HepG2 (cell line): Measurements from ENCODE around the gene CALM1.

Experiments
- AHR ChIP-seq: IDR thresholded peaks from 2 replicates; pipeline ENCODE4 v1.6.1; 2018; ENCODE audit warnings: missing genetic modification reagents, missing compliant biosample characterization
- ARNT2 ChIP-seq: sonication (generic); formaldehyde crosslinking; IDR thresholded peaks from 2 replicates; pipeline ENCODE4 v1.8.0; 2022; ENCODE audit warnings: mild to moderate bottlenecking, low read depth, missing genetic modification reagents, moderate library complexity
- EHMT2 ChIP-seq: fragments of 200-600 bp; sonication (generic); IDR thresholded peaks from 2 replicates; pipeline ENCODE4 v1.7.0; 2017; ENCODE audit warnings: antibody characterized with exemption, low read depth, low read length, borderline replicate concordance
- KDM3A ChIP-seq: IDR thresholded peaks from 2 replicates; pipeline ENCODE4 v1.6.1; 2018; ENCODE audit warnings: low read depth, missing compliant biosample characterization
- MZF1 ChIP-seq: sonication (generic); formaldehyde crosslinking; IDR thresholded peaks from 2 replicates; pipeline ENCODE4 v1.8.1; 2023; ENCODE audit warnings: mild to moderate bottlenecking, missing genetic modification reagents, borderline replicate concordance
- NFE2L2 ChIP-seq: fragments of 150-350 bp; IDR thresholded peaks from 2 replicates; pipeline ENCODE4 v1.6.1; 2014; ENCODE audit warnings: low read length
- USF2 ChIP-seq, 2 experiments: sonication (generic) in 1 of 2; formaldehyde crosslinking in 1 of 2; IDR thresholded peaks; 2 replicates each; pipeline versions ENCODE4 v1.5.1 to v1.6.1; 2011 to 2020; ENCODE audit warnings: borderline replicate concordance in 1 of 2, low read depth in 1 of 2, low read length in 1 of 2, mild to moderate bottlenecking in 1 of 2, missing genetic modification reagents in 1 of 2, moderate library complexity in 1 of 2
- ZNF274 ChIP-seq: sonication (generic); formaldehyde crosslinking; IDR thresholded peaks from 2 replicates; pipeline ENCODE4 v1.5.1; 2020; ENCODE audit warnings: mild to moderate bottlenecking, missing genetic modification reagents
- TF ChIP-seq, protein P1 (sequence below): sonication (generic); formaldehyde crosslinking; IDR thresholded peaks from 2 replicates; pipeline ENCODE4 v1.5.0; 2020; ENCODE audit warnings: mild to moderate bottlenecking, missing genetic modification reagents, moderate library complexity
- TF ChIP-seq, protein P2 (sequence below), 2 experiments: IDR thresholded peaks; 2 replicates each; pipeline ENCODE4 v1.6.1; 2011 to 2012; ENCODE audit warnings: low read length in 2 of 2, borderline replicate concordance in 1 of 2, low read depth in 1 of 2, mild to moderate bottlenecking in 1 of 2, moderate library complexity in 1 of 2

DNA sequence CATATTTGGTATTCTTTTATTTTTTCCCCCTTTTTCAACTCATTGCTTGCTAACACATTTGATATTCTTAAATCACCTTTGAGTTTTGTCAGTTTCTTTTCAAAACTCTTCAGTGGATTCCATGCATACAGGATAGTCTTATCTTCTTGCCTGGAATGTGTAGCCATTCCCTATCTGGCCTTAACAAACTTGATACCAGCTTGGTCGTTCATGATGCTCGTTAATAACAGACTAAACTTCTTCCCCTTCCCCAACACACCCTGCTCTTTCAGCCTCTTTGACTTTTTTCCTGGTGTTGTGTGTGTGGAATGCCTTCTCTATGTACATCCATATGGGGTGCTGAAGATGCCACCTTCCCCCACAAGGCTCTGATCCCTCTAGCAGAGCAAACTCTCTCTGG, 17.7 kb upstream of the CALM1 start:
- TF ChIP-seq MZF1 (CRISPR knock-in tag): no peak
- TF ChIP-seq ARNT2 (CRISPR knock-in tag): no peak
- TF ChIP-seq NFE2L2: no peak
- TF ChIP-seq, protein P1, sequence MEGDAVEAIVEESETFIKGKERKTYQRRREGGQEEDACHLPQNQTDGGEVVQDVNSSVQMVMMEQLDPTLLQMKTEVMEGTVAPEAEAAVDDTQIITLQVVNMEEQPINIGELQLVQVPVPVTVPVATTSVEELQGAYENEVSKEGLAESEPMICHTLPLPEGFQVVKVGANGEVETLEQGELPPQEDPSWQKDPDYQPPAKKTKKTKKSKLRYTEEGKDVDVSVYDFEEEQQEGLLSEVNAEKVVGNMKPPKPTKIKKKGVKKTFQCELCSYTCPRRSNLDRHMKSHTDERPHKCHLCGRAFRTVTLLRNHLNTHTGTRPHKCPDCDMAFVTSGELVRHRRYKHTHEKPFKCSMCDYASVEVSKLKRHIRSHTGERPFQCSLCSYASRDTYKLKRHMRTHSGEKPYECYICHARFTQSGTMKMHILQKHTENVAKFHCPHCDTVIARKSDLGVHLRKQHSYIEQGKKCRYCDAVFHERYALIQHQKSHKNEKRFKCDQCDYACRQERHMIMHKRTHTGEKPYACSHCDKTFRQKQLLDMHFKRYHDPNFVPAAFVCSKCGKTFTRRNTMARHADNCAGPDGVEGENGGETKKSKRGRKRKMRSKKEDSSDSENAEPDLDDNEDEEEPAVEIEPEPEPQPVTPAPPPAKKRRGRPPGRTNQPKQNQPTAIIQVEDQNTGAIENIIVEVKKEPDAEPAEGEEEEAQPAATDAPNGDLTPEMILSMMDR (CRISPR knock-in tag): no peak
- no peak for TF ChIP-seq EHMT2
- TF ChIP-seq KDM3A: no peak
- TF ChIP-seq ZNF274 (CRISPR knock-in tag): no peak
- TF ChIP-seq USF2 (IDR thresholded peaks at IDR 0.05; ENCODE audit: low read depth, low read length): no peak
- no peak for TF ChIP-seq USF2 (CRISPR knock-in tag; IDR thresholded peaks at IDR 0.05; ENCODE audit: borderline replicate concordance)
- TF ChIP-seq, protein P2, sequence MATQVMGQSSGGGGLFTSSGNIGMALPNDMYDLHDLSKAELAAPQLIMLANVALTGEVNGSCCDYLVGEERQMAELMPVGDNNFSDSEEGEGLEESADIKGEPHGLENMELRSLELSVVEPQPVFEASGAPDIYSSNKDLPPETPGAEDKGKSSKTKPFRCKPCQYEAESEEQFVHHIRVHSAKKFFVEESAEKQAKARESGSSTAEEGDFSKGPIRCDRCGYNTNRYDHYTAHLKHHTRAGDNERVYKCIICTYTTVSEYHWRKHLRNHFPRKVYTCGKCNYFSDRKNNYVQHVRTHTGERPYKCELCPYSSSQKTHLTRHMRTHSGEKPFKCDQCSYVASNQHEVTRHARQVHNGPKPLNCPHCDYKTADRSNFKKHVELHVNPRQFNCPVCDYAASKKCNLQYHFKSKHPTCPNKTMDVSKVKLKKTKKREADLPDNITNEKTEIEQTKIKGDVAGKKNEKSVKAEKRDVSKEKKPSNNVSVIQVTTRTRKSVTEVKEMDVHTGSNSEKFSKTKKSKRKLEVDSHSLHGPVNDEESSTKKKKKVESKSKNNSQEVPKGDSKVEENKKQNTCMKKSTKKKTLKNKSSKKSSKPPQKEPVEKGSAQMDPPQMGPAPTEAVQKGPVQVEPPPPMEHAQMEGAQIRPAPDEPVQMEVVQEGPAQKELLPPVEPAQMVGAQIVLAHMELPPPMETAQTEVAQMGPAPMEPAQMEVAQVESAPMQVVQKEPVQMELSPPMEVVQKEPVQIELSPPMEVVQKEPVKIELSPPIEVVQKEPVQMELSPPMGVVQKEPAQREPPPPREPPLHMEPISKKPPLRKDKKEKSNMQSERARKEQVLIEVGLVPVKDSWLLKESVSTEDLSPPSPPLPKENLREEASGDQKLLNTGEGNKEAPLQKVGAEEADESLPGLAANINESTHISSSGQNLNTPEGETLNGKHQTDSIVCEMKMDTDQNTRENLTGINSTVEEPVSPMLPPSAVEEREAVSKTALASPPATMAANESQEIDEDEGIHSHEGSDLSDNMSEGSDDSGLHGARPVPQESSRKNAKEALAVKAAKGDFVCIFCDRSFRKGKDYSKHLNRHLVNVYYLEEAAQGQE (IDR thresholded peaks at IDR 0.05; ENCODE audit: borderline replicate concordance in 1 of 2, low read depth in 1 of 2, low read length in 2 of 2): no peak
- no peak for TF ChIP-seq AHR
